ENCODE measurements around the gene ASPSCR1. TPM values are rescaled to one million over a fixed set of nuclear protein-coding genes. Genes with fewer than 3 reads are reported as not detected.

ASPSCR1 gene
- total and polyA plus RNA-seq, 2 of the 4 experiments (the other 2 are of a cell fraction): 7.2 to 17.2 TPM

- ChIA-PET POLR2A (ENCODE audit: unreplicated experiment) (no interaction called here), CTCF (no interaction called here)
- Histone ChIP-seq H3K4me1 (ENCODE audit: control insufficient read depth, insufficient read depth, low read length) (peaks cover 17% of the 10 kb centered on the region), H2BK5ac (ENCODE audit: low read depth, low read length, poor library complexity, severe bottlenecking) (no peak overlapping the region), H4K20me1 (ENCODE audit: insufficient read depth, low read length) (peaks cover 3% of the 10 kb centered on the region; the same call in 1 of the 2 replicates), H3K23ac (ENCODE audit: low read depth, low read length) (no peak overlapping the region), H3K79me1 (ENCODE audit: low read depth in 1 of 2, low read length in 2 of 2) (peaks cover 11 to 24% of the 10 kb centered on the region in 2 experiments; a peak in 2 of 4 replicates), H3K14ac (replicated peaks; ENCODE audit: low read depth, low read length) (no peak overlapping the region), H3K27ac (ENCODE audit: insufficient read depth, low read length) (no peak overlapping the region), H3K4me3 (ENCODE audit: insufficient read depth, low read depth, low read length) (no peak overlapping the region), H4K8ac (ENCODE audit: low read depth in 2 of 2, low read length in 2 of 2) (no peak overlapping the region), H3K4ac (ENCODE audit: low read depth, low read length) (no peak overlapping the region), H3K56ac (ENCODE audit: extremely low read depth, insufficient read depth, low read length) (no peak overlapping the region), H2BK120ac (ENCODE audit: low read depth, low read length) (no peak overlapping the region), H2AFZ (replicated peaks; ENCODE audit: low read length, poor library complexity) (no peak overlapping the region), H2AK5ac (ENCODE audit: low read depth, low read length) (no peak overlapping the region), H3K9ac (ENCODE audit: low read depth, low read length) (no peak overlapping the region), H3K27me3 (ENCODE audit: control insufficient read depth, insufficient read depth, low read length) (no peaks in the 10 kb centered on the region), H2AK9ac (replicated peaks; ENCODE audit: low read depth, low read length, poor library complexity) (no peak overlapping the region), H4K91ac (ENCODE audit: insufficient read depth, low read depth, low read length) (no peak overlapping the region), H4K5ac (ENCODE audit: low read depth, low read length) (no peak overlapping the region), H2BK20ac (ENCODE audit: low read depth, low read length) (no peak overlapping the region), H3K9me3 (ENCODE audit: control insufficient read depth, insufficient read depth, low read length) (no peaks in the 10 kb centered on the region), H3K4me2 (ENCODE audit: low read depth, low read length) (no peak overlapping the region), H3K18ac (ENCODE audit: low read depth, low read length) (no peak overlapping the region), H2BK15ac (ENCODE audit: low read depth, low read length) (no peak overlapping the region), H3K36me3 (ENCODE audit: control insufficient read depth, insufficient read depth, low read length) (peaks cover 6% of the 10 kb centered on the region; the same call in 1 of the 2 replicates), H3K9me1 (ENCODE audit: insufficient read depth, low read length) (peaks cover 9% of the 10 kb centered on the region; the same call in 1 of the 2 replicates)
- no peak for DNase-seq
- TF ChIP-seq CEBPB (IDR thresholded peaks at IDR 0.05; ENCODE audit: low read depth, low read length) (no peak), ELK1 (IDR thresholded peaks at IDR 0.05; ENCODE audit: borderline replicate concordance, low read depth, low read length) (no peak), RCOR1 (IDR thresholded peaks at IDR 0.05; ENCODE audit: insufficient replicate concordance, low read length) (no peak), USF2 (IDR thresholded peaks at IDR 0.05; ENCODE audit: low read depth, low read length) (no peak)
- no peak for ATAC-seq (ENCODE audit: low read depth)
- WGBS, 2 experiments (ENCODE audit: extremely low coverage in 2 of 2, insufficient read length in 1 of 2): 72% methylated on average over 7 of the region's 36 CpGs; no CpG with 5 or more reads in 1 of the 2 experiments
- dilution Hi-C loops (cut with HindIII; ENCODE audit: low sequenced_read_pairs, unreplicated experiment): no loop called here
- BruUV-seq (replicated peaks): no TSS peak
- intact Hi-C loops (cut with micrococcal nuclease): no loop called here
- in situ Hi-C loops (cut with MboI; ENCODE audit: low sequenced_read_pairs): no loop called here
These were observed 22.8 kb downstream of the ASPSCR1 start for GRCh38 chr17:81999976-82000802.
